ENCODE results near the gene LEKR1. TPM values are rescaled to one million over a fixed set of nuclear protein-coding genes. Genes with fewer than 3 reads are reported as not detected.

LEKR1 gene
- total RNA-seq, 2 donors from 2014 or later, result 0.99 to 1.3 TPM

DNA sequence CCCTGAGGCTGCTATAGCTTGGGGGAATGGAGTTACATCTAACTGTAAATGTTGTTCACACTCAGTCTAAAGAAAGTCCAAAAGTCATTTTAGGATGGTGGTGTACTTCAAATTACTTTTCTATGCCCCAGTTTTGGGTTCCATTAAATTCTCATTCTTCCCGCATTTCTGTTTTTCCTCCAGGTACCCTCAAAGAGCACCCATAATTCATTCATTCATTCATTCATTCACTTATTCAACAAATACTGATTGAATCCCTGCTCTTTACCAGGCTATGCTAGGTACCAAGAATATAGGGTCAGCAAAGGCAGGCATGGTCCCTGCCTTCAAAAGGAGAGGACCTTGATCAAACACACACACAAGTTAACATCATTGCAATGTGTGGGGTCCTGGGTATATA, 257.7 kb downstream of the LEKR1 start:
- 96 to 100% methylated on average over 1 of the region's 1 CpG for WGBS, 2 donors
- ATAC-seq (no peak), DNase-seq (no peak)
- Histone ChIP-seq H3K9me3 (no peaks in the 10 kb centered on the region), H3K36me3 (replicated peaks in 1 of 2; ENCODE audit: insufficient read depth in 1 of 2, low read depth in 2 of 2) (no peaks in the 10 kb centered on the region), H3K27ac (no peak overlapping the region), H3K4me1 (peaks cover 34% of the 10 kb centered on the region), H3K27me3 (no peaks in the 10 kb centered on the region), H3K4me3 (no peak overlapping the region)
- intact Hi-C loops (cut with DNase I), result no loop called here
- TF ChIP-seq POLR2A (IDR thresholded peaks at IDR 0.05), result no peak
- TF ChIP-seq, protein P1, sequence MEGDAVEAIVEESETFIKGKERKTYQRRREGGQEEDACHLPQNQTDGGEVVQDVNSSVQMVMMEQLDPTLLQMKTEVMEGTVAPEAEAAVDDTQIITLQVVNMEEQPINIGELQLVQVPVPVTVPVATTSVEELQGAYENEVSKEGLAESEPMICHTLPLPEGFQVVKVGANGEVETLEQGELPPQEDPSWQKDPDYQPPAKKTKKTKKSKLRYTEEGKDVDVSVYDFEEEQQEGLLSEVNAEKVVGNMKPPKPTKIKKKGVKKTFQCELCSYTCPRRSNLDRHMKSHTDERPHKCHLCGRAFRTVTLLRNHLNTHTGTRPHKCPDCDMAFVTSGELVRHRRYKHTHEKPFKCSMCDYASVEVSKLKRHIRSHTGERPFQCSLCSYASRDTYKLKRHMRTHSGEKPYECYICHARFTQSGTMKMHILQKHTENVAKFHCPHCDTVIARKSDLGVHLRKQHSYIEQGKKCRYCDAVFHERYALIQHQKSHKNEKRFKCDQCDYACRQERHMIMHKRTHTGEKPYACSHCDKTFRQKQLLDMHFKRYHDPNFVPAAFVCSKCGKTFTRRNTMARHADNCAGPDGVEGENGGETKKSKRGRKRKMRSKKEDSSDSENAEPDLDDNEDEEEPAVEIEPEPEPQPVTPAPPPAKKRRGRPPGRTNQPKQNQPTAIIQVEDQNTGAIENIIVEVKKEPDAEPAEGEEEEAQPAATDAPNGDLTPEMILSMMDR (IDR thresholded peaks at IDR 0.05), result no peak

DNA sequence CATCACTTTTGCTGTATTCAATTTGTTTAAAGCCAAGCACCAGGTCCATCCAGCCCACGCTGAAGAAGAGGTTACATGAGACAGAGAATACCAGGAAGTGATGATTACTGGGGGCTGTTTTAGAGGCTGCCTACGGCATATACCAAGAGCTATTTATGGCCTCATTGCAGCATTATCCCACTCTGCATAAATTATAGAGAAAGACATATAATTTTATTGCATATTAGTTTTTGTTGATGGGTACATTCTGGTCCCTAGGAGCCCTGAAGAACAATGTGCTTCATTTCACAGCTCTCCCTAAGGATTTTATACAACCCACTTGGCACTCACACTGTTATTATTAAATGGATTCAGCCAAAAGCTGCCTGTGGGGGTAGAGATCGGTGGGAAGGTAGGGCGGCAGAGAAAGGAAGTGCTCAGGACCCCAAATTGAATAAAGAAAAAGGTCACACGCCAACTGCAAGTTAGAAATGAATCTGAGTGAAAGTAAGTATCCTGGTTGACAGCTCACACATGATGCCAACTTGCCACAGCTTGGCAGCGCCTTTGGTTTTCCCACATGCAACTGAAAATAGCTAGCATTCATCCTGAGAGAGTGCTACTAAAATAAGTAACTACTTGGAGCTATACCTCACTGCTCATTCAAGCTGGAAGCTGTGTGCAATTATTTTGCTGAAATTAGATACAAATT, 260.1 kb downstream of the LEKR1 start:
- ATAC-seq (no peak), DNase-seq (peak; percentile 33 to 66 (median 50))
- Histone ChIP-seq H3K27ac (peak overlapping the region; percentile 0 to 100 (median 100)), H3K27me3 (no peaks in the 10 kb centered on the region), H3K4me1 (peaks cover 52% of the 10 kb centered on the region), H3K36me3 (replicated peaks in 1 of 2; ENCODE audit: insufficient read depth in 1 of 2, low read depth in 2 of 2) (no peaks in the 10 kb centered on the region), H3K4me3 (no peak overlapping the region), H3K9me3 (no peaks in the 10 kb centered on the region)
- TF ChIP-seq, protein P1 (IDR thresholded peaks at IDR 0.05), result no peak
- TF ChIP-seq POLR2A (IDR thresholded peaks at IDR 0.05), result no peak
- 49 to 54% methylated on average over 6 of the region's 6 CpGs for WGBS, 2 donors
- intact Hi-C loops (cut with DNase I), result no loop called here

DNA sequence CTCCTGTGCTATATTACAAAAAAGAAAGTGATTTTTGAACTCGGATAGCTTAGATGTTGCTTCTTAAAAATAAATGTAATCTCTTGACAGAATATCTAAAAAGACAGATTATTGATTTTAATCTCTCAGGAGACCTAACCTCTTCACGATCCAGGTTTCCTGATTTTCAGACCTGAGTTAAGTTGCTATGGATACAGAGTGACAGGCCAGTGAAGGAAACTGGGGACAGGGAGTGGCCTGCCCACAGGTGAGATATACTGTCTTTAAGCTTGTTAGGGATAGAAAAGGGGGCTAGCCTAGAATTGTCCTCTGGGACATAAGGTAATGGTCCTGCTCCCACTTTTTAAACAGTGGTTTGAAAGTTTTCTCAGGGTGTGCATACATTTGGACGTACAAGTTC, 260.6 kb downstream of the LEKR1 start:
- Histone ChIP-seq H3K9me3 (no peaks in the 10 kb centered on the region), H3K27me3 (no peaks in the 10 kb centered on the region), H3K4me1 (peaks cover 46% of the 10 kb centered on the region), H3K36me3 (replicated peaks in 1 of 2; ENCODE audit: insufficient read depth in 1 of 2, low read depth in 2 of 2) (no peaks in the 10 kb centered on the region), H3K4me3 (no peak overlapping the region), H3K27ac (peak overlapping the region; percentile 0 to 100 (median 100))
- TF ChIP-seq POLR2A (IDR thresholded peaks at IDR 0.05), result no peak
- TF ChIP-seq, protein P1 (IDR thresholded peaks at IDR 0.05), result no peak
- DNase-seq (no peak), ATAC-seq (no peak)
- intact Hi-C loops (cut with DNase I), result no loop called here
- WGBS, 2 donors, result 43 to 46% methylated on average over 3 of the region's 3 CpGs

DNA sequence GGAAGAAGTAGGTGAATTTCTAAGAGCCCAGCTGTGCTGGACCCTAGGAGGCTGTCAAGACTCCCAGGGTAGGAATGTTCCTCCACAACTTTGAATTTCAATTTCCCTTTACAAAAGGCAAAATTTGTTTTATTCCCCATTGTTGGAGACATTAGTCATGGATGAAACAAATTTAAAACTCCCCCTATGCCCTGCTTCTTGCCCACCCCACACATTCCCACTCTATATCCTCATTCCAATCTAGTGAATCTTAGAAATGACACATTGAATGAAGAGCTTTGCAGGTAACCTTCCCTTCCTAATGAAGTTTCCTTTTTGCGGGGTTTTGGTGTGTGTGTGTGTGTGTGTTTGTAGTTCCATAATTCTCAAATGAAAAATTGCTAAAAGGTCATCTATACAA, 261.2 kb downstream of the LEKR1 start:
- no peaks in the 10 kb centered on the region for H3K9me3 ChIP-seq
- peaks cover 44% of the 10 kb centered on the region for H3K4me1 ChIP-seq
- H3K27me3 ChIP-seq, result no peaks in the 10 kb centered on the region
- H3K4me3 ChIP-seq, result no peak overlapping the region
- DNase-seq (no peak), ATAC-seq (no peak)
- TF ChIP-seq, protein P1 (IDR thresholded peaks at IDR 0.05), result no peak
- H3K27ac ChIP-seq, result peak overlapping the region; percentile 99 to 100 (median 100)
- intact Hi-C loops (cut with DNase I), result no loop called here
- 34 to 38% methylated on average over 1 of the region's 1 CpG for WGBS, 2 donors
- H3K36me3 ChIP-seq (replicated peaks in 1 of 2; ENCODE audit: insufficient read depth in 1 of 2, low read depth in 2 of 2), result no peaks in the 10 kb centered on the region
